ENCODE results near the gene NLRX1. TPM values are rescaled to one million over a fixed set of nuclear protein-coding genes. Genes with fewer than 3 reads are reported as not detected.
"Not testable (repeated sequence)": the region's sequence is repeated elsewhere in the genome, so short reads cannot be mapped to it uniquely, and the experiment has no call there.

NLRX1 gene
- total RNA-seq, 1 experiment from 2014 or later = 16.7 TPM

DNA sequence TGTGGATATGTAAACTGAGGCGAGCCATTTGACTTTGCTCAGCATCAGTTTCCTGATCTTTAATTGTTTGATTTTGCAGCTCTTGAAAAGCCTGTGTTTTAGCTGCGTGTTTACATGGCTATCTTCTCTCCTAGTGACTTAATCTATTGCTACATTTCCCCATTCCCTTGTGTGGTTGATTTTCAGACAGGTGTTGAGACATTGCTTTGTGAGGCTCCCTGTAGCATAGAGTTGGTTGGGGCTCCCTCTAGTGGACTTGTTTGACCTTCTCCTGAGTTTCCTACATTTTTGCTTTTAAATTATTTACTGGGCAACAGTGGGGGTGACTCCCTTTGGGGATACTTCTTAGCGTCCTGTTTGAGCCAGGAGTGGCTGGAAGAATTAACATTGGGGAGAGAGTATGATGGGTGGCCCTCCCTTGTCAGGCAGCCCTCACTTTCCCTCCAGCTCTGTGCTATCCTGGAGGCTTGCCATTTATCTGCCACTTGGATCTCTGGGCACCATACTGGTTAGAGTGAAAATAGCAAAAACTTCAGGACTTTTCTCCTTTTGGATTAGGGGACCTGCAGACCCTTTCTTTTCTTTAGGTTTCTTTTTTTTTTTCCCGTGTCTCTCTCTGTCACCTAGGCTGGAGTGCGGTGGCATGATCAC is 28.4 kb downstream of the NLRX1 start:
- intact Hi-C loops (cut with micrococcal nuclease) = loop anchor here (1.0 to 10.0 kb wide), 6 partner anchors 28 to 180 kb away; partner anchors contain the start of genes NLRX1, RPS25, TRAPPC4 and VPS11
- POLR2A ChIA-PET = interaction anchor here (0.5 to 1.8 kb wide), 18 partner anchors 8 to 198 kb away, joined by 3 to 8 read pairs (median 4); partner anchors contain the start of genes C2CD2L, DPAGT1, HINFP and RPS25
- DNase-seq (ENCODE audit: unreplicated experiment) = peak; percentile 93
- Mint-ChIP-seq H3K36me3 (ENCODE audit: insufficient read depth, unreplicated experiment) (no peaks in the 10 kb centered on the region), H3K4me3 (ENCODE audit: unreplicated experiment) (no peak overlapping the region), H3K9me3 (ENCODE audit: unreplicated experiment) (no peaks in the 10 kb centered on the region), H3K27me3 (ENCODE audit: insufficient read depth, unreplicated experiment) (no peaks in the 10 kb centered on the region), H3K27ac (ENCODE audit: low read depth, unreplicated experiment) (no peak overlapping the region), H3K4me1 (ENCODE audit: insufficient read depth, unreplicated experiment) (peaks cover 6% of the 10 kb centered on the region)
- TF ChIP-seq, protein P1, sequence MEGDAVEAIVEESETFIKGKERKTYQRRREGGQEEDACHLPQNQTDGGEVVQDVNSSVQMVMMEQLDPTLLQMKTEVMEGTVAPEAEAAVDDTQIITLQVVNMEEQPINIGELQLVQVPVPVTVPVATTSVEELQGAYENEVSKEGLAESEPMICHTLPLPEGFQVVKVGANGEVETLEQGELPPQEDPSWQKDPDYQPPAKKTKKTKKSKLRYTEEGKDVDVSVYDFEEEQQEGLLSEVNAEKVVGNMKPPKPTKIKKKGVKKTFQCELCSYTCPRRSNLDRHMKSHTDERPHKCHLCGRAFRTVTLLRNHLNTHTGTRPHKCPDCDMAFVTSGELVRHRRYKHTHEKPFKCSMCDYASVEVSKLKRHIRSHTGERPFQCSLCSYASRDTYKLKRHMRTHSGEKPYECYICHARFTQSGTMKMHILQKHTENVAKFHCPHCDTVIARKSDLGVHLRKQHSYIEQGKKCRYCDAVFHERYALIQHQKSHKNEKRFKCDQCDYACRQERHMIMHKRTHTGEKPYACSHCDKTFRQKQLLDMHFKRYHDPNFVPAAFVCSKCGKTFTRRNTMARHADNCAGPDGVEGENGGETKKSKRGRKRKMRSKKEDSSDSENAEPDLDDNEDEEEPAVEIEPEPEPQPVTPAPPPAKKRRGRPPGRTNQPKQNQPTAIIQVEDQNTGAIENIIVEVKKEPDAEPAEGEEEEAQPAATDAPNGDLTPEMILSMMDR (IDR thresholded peaks at IDR 0.05; ENCODE audit: unreplicated experiment) = peak; percentile 80
- BruUV-seq (replicated peaks) = no TSS peak
- CTCF ChIA-PET = interaction anchor here (0.6 to 4.8 kb wide), 45 partner anchors 9 to 1472 kb away, joined by 3 to 43 read pairs (median 5); partner anchors contain the start of genes ABCG4, C2CD2L, CBL and HINFP

DNA sequence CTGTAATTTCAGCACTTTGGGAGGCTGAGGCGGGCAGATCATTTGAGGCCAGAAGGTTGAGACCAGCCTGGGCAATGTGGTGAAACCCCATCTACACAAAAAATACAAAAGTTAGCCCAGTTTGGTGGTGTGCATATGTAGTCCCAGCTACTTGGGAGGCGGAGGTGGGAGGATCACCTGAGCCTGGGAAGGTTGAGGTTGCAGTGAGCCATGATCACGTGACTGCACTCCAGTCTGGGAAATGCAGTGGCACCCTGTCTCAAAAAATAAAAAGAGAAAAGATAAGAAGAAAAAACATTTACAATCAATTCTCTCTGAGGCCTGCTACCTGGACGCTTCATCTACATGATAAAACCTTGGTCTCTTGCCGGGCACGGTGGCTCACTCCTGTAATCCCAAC is 30.4 kb downstream of the NLRX1 start:
- Mint-ChIP-seq H3K4me3 (ENCODE audit: unreplicated experiment) (no peak overlapping the region), H3K36me3 (ENCODE audit: insufficient read depth, unreplicated experiment) (no peaks in the 10 kb centered on the region), H3K4me1 (ENCODE audit: insufficient read depth, unreplicated experiment) (peaks cover 6% of the 10 kb centered on the region), H3K9me3 (ENCODE audit: unreplicated experiment) (no peaks in the 10 kb centered on the region), H3K27ac (ENCODE audit: low read depth, unreplicated experiment) (no peak overlapping the region), H3K27me3 (ENCODE audit: insufficient read depth, unreplicated experiment) (no peaks in the 10 kb centered on the region)
- ChIA-PET CTCF (interaction anchor here (0.6 to 4.8 kb wide), 3 partner anchors 55 to 122 kb away, joined by 3 to 43 read pairs (median 4); no protein-coding TSS in a partner anchor), POLR2A (interaction anchor here (0.6 kb wide), 1 partner anchor 52 kb away, joined by 4 read pairs; no protein-coding TSS in a partner anchor)
- no TSS peak for BruUV-seq (replicated peaks)
- no peak for DNase-seq (ENCODE audit: unreplicated experiment)
- intact Hi-C loops (cut with micrococcal nuclease) = loop anchor here (5.0 to 10.0 kb wide), 2 partner anchors 134 to 182 kb away; partner anchors contain the start of genes RPS25, TRAPPC4 and VPS11
- TF ChIP-seq, protein P1 (IDR thresholded peaks at IDR 0.05; ENCODE audit: unreplicated experiment) = no peak

DNA sequence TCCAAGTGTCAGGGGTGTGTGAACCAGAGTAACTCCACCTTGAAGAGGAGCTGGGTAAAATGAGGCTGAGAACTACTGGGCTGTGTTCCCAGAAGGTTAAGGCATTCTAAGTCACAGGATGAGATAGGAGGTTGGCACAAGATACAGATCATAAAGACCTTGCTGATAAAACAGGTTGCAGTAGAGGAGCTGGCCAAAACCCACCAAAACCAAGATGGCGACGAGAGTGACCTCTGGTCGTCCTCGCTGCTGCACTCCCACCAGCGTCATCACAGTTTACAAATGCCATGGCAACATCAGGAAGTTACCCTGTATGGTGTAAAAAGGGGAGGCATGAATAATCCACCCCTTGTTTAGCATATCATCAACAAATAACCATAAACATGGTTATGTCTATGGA is 32.7 kb downstream of the NLRX1 start:
- H3K4me1 Mint-ChIP-seq (ENCODE audit: insufficient read depth, unreplicated experiment); DNase-seq (ENCODE audit: unreplicated experiment); POLR2A ChIA-PET; intact Hi-C loops (cut with micrococcal nuclease); H3K27ac Mint-ChIP-seq (ENCODE audit: low read depth, unreplicated experiment); H3K9me3 Mint-ChIP-seq (ENCODE audit: unreplicated experiment); H3K27me3 Mint-ChIP-seq (ENCODE audit: insufficient read depth, unreplicated experiment); H3K36me3 Mint-ChIP-seq (ENCODE audit: insufficient read depth, unreplicated experiment); H3K4me3 Mint-ChIP-seq (ENCODE audit: unreplicated experiment); BruUV-seq (replicated peaks): not testable (repeated sequence)
- CTCF ChIA-PET = interaction anchor here (0.8 to 1.5 kb wide), 2 partner anchors 32 to 121 kb away, joined by 3 read pairs; partner anchors contain the start of gene NLRX1

DNA sequence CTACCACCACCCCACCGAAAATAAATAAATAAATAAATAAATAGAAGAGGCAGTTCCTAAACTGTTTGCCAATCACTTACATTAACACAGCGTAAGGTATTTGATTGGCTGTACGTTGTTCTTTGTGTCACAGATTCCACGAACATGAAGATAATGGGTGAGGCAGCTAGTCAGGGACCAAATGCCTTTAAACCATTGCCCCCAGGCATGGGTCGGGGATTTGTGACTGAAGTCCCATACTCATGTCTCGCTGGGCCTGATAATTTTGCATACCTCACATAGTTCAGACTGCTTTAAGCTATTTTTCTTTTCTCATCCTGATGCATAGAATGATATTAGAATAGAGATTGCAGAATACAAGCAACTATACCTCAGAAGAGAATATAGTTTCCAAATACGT is 34.0 kb downstream of the NLRX1 start:
- TF ChIP-seq, protein P1 (IDR thresholded peaks at IDR 0.05; ENCODE audit: unreplicated experiment) = no peak
- no peaks in the 10 kb centered on the region for H3K27me3 Mint-ChIP-seq (ENCODE audit: insufficient read depth, unreplicated experiment)
- H3K27ac Mint-ChIP-seq (ENCODE audit: low read depth, unreplicated experiment) = no peak overlapping the region
- H3K4me3 Mint-ChIP-seq (ENCODE audit: unreplicated experiment) = no peak overlapping the region
- no peak for DNase-seq (ENCODE audit: unreplicated experiment)
- intact Hi-C loops (cut with micrococcal nuclease) = no loop called here
- BruUV-seq (replicated peaks) = no TSS peak
- H3K9me3 Mint-ChIP-seq (ENCODE audit: unreplicated experiment) = no peaks in the 10 kb centered on the region
- ChIA-PET POLR2A (interaction anchor here (1.1 kb wide), 1 partner anchor 32 kb away, joined by 4 read pairs; no protein-coding TSS in a partner anchor), CTCF (interaction anchor here (0.7 to 1.8 kb wide), 3 partner anchors 100 to 135 kb away, joined by 3 to 4 read pairs (median 3); no protein-coding TSS in a partner anchor)
- H3K36me3 Mint-ChIP-seq (ENCODE audit: insufficient read depth, unreplicated experiment) = peaks cover 6% of the 10 kb centered on the region
- no peaks in the 10 kb centered on the region for H3K4me1 Mint-ChIP-seq (ENCODE audit: insufficient read depth, unreplicated experiment)

Data from MCF 10A (cell line).